Endothelial cell of umbilical vein (primary cell): ENCODE measurements around the gene C3. TPM values are rescaled to one million over a fixed set of nuclear protein-coding genes. Genes with fewer than 3 reads are reported as not detected.

Experiments
- BruUV-seq: library from RNA; stranded (reverse); fragments of 400-500 nt; replicated peaks from 2 replicates; lab custom pipeline; 2021; lab: Mats Ljungman, UMichigan
- CTCF ChIA-PET: fragments of 300-600, 350-600 bp; sonication (Branson Sonifier 250); formaldehyde crosslinking; loops from one replicate; lab custom pipeline; 2021; ENCODE audit warnings: antibody characterized with exemption, inconsistent platforms; lab: Charles Lee
- POLR2A ChIA-PET: fragments of 300-600, 350-600 bp; sonication (Branson Sonifier 250); formaldehyde crosslinking; loops from one replicate; lab custom pipeline; 2021; ENCODE audit warnings: antibody characterized with exemption, inconsistent platforms; lab: Charles Lee
- DNase-seq: peaks from one replicate; pipeline ENCODE4 v3.0.0-alpha.2; 2011; ENCODE audit warnings: low read depth, low spot score
- FAIRE-seq: peaks from 2 replicates; lab custom pipeline; 2011; peaks lifted over from hg19 to GRCh38; lab: Jason Lieb, UNC
- H2AFZ ChIP-seq: 2 replicates; pipeline ENCODE4 v1.6.0; 2012; ENCODE audit warnings: low read depth, low read length, control low read depth, inconsistent platforms
- H3K27ac ChIP-seq: 2 replicates; pipeline ENCODE4 v1.5.1; 2011; ENCODE audit warnings: low read depth, mild to moderate bottlenecking, control low read depth, low read length, moderate library complexity; ENCODE audit not compliant: insufficient read depth
- H3K27me3 ChIP-seq, 2 experiments: 2 replicates each; pipeline versions ENCODE4 v1.6.0 to v1.6.1; 2011; ENCODE audit warnings: low read length in 2 of 2, mixed read lengths in 1 of 2; ENCODE audit not compliant: control insufficient read depth in 2 of 2, insufficient read depth in 2 of 2
- H3K36me3 ChIP-seq, 2 experiments: 2 replicates in 1 of 2; 3 replicates in 1 of 2; pipeline ENCODE4 v1.5.1; 2011; ENCODE audit warnings: low read length in 2 of 2, mild to moderate bottlenecking in 1 of 2, moderate library complexity in 1 of 2; ENCODE audit not compliant: control insufficient read depth in 2 of 2, insufficient read depth in 2 of 2; ENCODE audit errors: extremely low read depth in 1 of 2
- H3K4me1 ChIP-seq: 3 replicates; pipeline ENCODE4 v1.5.1; 2011; ENCODE audit warnings: mild to moderate bottlenecking, low read length; ENCODE audit not compliant: control insufficient read depth, insufficient read depth; ENCODE audit errors: extremely low read depth
- H3K4me2 ChIP-seq: 2 replicates; pipeline ENCODE4 v1.6.1; 2011; ENCODE audit warnings: low read length, control low read depth, mixed read lengths; ENCODE audit not compliant: insufficient read depth
- H3K4me3 ChIP-seq, 3 experiments: fragments of 200-600 bp in 1 of 3; sonication (generic), shearing (Covaris generic) in 1 of 3; replicated peaks in 1 of 3; 2 replicates each; pipeline ENCODE4 v1.5.1; 2011 to 2016; ENCODE audit warnings: control low read depth in 3 of 3, low read length in 3 of 3, mild to moderate bottlenecking in 2 of 3, inconsistent platforms in 1 of 3, low read depth in 1 of 3, moderate library complexity in 1 of 3; ENCODE audit not compliant: insufficient read depth in 1 of 3
- H3K79me2 ChIP-seq: 2 replicates; pipeline ENCODE4 v1.6.0; 2012; ENCODE audit warnings: low read length, inconsistent platforms; ENCODE audit not compliant: control insufficient read depth, insufficient read depth
- H3K9ac ChIP-seq: replicated peaks from 2 replicates; pipeline ENCODE3; 2011; ENCODE audit warnings: low read length, control low read depth; ENCODE audit not compliant: insufficient read depth; ENCODE audit errors: extremely low read depth
- H3K9me1 ChIP-seq: replicated peaks from 3 replicates; pipeline ENCODE4 v1.6.0; 2011; ENCODE audit warnings: mild to moderate bottlenecking, low read length; ENCODE audit not compliant: control insufficient read depth, insufficient read depth; ENCODE audit errors: extremely low read depth
- H3K9me3 ChIP-seq: replicated peaks from 2 replicates; pipeline ENCODE4 v1.5.1; 2012; ENCODE audit warnings: low read length, inconsistent platforms; ENCODE audit not compliant: control insufficient read depth, insufficient read depth
- H4K20me1 ChIP-seq: replicated peaks from 2 replicates; pipeline ENCODE3; 2011; ENCODE audit warnings: mild to moderate bottlenecking, low read length; ENCODE audit not compliant: control insufficient read depth, insufficient read depth; ENCODE audit errors: extremely low read depth
- EZH2 ChIP-seq: IDR thresholded peaks from 2 replicates; pipeline ENCODE4 v1.6.1; 2012; ENCODE audit warnings: borderline replicate concordance, low read depth, mild to moderate bottlenecking, moderate library complexity, low read length, inconsistent platforms; ENCODE audit not compliant: severe bottlenecking
- FOS ChIP-seq: IDR thresholded peaks from 2 replicates; pipeline ENCODE4 v1.6.1; 2011; ENCODE audit warnings: mild to moderate bottlenecking, low read length, moderate library complexity, borderline replicate concordance; ENCODE audit not compliant: insufficient read depth
- GATA2 ChIP-seq: IDR thresholded peaks from 2 replicates; pipeline ENCODE4 v1.7.0; 2011; ENCODE audit warnings: low read depth, mild to moderate bottlenecking, moderate library complexity, mixed read lengths, low read length; ENCODE audit not compliant: insufficient read length, insufficient read depth
- JUN ChIP-seq: IDR thresholded peaks from 2 replicates; pipeline ENCODE4 v1.6.1; 2011; ENCODE audit warnings: borderline replicate concordance, low read depth; ENCODE audit not compliant: insufficient read length, insufficient read depth
- MYC ChIP-seq: IDR thresholded peaks from one replicate; pipeline ENCODE4 v1.6.1; 2011; ENCODE audit warnings: mild to moderate bottlenecking, low read depth, low read length
- POLR2A ChIP-seq: IDR thresholded peaks from 2 replicates; pipeline ENCODE4 v1.6.1; 2012; ENCODE audit warnings: low read depth, mild to moderate bottlenecking, control low read depth, low read length
- POLR2AphosphoS5 ChIP-seq: IDR thresholded peaks from 2 replicates; pipeline ENCODE4 v1.6.1; 2012; ENCODE audit warnings: low read depth, mild to moderate bottlenecking, control low read depth, low read length, moderate library complexity; ENCODE audit not compliant: insufficient read depth
- dilution Hi-C: fragments of 300-500 bp; cut with MboI; formaldehyde crosslinking; loops from one replicate; pipeline ENCODE4 v1.15.0; 2019; ENCODE audit warnings: low sequenced_read_pairs; ENCODE audit not compliant: extremely low pct_ligation_motif_present
- intact Hi-C: fragments of 100-400 bp; cut with micrococcal nuclease; formaldehyde crosslinking; loops from one replicate; pipeline ENCODE4 v1.10.0; 2022
- polyA plus RNA-seq, 4 experiments: library from polyadenylated mRNA; depleted of rRNA in 3 of 4; stranded (reverse) in 3 of 4; unstranded in 1 of 4; fragments of >200 nt; gene quantifications; 2 replicates each; pipeline versions ENCODE4 v1.2.1 to v1.2.3, GENCODE V29; 2011 to 2012; ENCODE audit warnings: missing spikeins in 1 of 4
- total RNA-seq: library from RNA; stranded (reverse); gene quantifications from 2 replicates; pipeline ENCODE4 v1.2.3, GENCODE V29; 2021
- TF ChIP-seq, protein P1 (sequence below), 2 donors: IDR thresholded peaks; 1 replicate in 1 of 2; 2 replicates in 1 of 2; pipeline ENCODE4 v1.5.1; 2011; ENCODE audit warnings: low read length in 2 of 2, mild to moderate bottlenecking in 2 of 2, moderate library complexity in 2 of 2, control low read depth in 1 of 2, inconsistent platforms in 1 of 2, low read depth in 1 of 2; ENCODE audit not compliant: insufficient read depth in 1 of 2; ENCODE audit errors: extremely low read depth in 1 of 2
- TF ChIP-seq, protein P2 (sequence below): IDR thresholded peaks from 2 replicates; pipeline ENCODE4 v1.6.1; 2011; ENCODE audit not compliant: insufficient read depth, insufficient read length

The C3 gene
- total and polyA plus RNA-seq, 2 donors (not counting 3 experiments of a cell fraction or from before 2014, with no cell fraction given), result 0.23 TPM; not detected in 1

DNA sequence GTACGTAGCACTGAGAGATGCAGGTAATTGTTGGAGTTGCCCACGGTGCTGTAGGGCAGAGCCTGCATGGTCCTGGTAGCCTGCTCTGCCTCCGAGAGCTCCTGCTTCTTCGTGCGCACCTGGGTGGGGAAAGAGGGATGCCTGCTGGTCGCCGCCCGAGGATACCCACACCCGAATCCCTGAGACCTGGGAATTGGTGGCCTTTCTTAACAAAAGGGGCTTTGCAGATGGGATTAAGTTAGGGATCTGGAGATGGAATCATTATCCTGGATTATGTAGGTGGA lies 9.4 kb downstream of the C3 start:
- H3K9me1 ChIP-seq, result no peaks in the 10 kb centered on the region
- no peaks in the 10 kb centered on the region for H4K20me1 ChIP-seq
- ChIA-PET POLR2A (no interaction called here), CTCF (no interaction called here)
- dilution Hi-C loops, result no loop called here
- no peak for DNase-seq
- no peaks in the 10 kb centered on the region for H3K4me1 ChIP-seq
- H3K9me3 ChIP-seq, result no peaks in the 10 kb centered on the region
- H2AFZ ChIP-seq, result no peak overlapping the region
- intact Hi-C loops, result no loop called here
- TF ChIP-seq JUN (no peak), POLR2A (no peak), POLR2AphosphoS5 (no peak), EZH2 (no peak), FOS (no peak), MYC (no peak), GATA2 (no peak)
- TF ChIP-seq, protein P1, sequence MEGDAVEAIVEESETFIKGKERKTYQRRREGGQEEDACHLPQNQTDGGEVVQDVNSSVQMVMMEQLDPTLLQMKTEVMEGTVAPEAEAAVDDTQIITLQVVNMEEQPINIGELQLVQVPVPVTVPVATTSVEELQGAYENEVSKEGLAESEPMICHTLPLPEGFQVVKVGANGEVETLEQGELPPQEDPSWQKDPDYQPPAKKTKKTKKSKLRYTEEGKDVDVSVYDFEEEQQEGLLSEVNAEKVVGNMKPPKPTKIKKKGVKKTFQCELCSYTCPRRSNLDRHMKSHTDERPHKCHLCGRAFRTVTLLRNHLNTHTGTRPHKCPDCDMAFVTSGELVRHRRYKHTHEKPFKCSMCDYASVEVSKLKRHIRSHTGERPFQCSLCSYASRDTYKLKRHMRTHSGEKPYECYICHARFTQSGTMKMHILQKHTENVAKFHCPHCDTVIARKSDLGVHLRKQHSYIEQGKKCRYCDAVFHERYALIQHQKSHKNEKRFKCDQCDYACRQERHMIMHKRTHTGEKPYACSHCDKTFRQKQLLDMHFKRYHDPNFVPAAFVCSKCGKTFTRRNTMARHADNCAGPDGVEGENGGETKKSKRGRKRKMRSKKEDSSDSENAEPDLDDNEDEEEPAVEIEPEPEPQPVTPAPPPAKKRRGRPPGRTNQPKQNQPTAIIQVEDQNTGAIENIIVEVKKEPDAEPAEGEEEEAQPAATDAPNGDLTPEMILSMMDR (IDR thresholded peaks at IDR 0.05; ENCODE audit: extremely low read depth in 1 of 2, insufficient read depth in 1 of 2, low read depth in 1 of 2, low read length in 2 of 2), result no peak
- TF ChIP-seq, protein P2, sequence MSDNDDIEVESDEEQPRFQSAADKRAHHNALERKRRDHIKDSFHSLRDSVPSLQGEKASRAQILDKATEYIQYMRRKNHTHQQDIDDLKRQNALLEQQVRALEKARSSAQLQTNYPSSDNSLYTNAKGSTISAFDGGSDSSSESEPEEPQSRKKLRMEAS, result no peak
- no peak overlapping the region for H3K4me3 ChIP-seq
- BruUV-seq, result no TSS peak
- no peak overlapping the region for H3K9ac ChIP-seq
- no peaks in the 10 kb centered on the region for H3K36me3 ChIP-seq
- no peak overlapping the region for H3K27ac ChIP-seq
- no peak for FAIRE-seq
- peaks cover 2 to 5% of the 10 kb centered on the region in 2 experiments for H3K27me3 ChIP-seq
- H3K4me2 ChIP-seq, result no peak overlapping the region
- no peaks in the 10 kb centered on the region for H3K79me2 ChIP-seq
